GM11168 (cell line): Measurements from ENCODE around the gene ALDH18A1.
"Not testable (repeated sequence)": the region's sequence is repeated elsewhere in the genome, so short reads cannot be mapped to it uniquely, and the experiment has no call there.

Experiments
- in situ Hi-C: fragments of 300-500 bp; cut with MboI; formaldehyde crosslinking; loops from one replicate; pipeline ENCODE4 v1.12.0; 2022; ENCODE audit warnings: low sequenced_read_pairs; ENCODE audit not compliant: unreplicated experiment

The ALDH18A1 gene

DNA sequence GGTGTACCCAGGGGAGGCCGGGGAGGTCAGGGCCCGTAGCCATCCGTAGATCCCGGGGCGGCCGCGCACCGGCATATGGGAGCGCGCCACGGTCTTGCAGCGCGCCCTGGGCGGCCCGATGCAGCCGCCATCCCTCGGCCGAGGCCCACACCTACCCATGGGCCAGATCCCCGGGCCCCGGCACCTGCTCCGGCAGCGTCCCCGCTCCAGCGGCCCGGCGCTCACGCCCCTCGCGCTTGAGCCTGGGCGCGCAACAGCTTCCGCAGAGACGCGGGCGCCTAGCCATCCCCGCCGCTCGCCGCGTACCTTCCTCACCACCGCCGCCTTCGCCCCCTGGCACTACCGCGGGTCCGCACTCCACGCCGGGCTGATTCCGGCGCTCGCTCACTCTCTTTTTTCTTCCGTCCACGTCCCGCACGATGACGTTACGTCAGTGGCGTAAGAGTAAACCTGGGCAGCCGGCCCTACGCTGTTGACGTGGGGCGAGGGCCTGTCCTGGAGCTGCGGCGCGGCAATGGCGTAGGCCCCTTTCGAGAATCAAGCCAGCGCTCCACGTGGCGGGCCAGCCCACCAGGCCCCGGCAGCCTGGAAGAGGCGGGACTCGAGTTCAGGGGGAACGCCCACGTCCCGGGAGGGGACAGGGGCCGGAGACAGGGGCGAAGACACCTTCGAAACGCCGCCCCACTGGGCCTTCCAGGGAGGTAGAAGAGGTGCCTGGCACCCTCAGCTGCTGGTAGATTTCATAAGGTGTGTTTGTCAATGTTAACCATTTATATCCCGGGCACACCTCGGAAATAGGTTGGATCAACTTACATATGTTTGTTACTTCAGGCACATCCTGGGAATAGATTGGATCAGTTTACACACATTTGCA is at the start of gene ALDH18A1:
TSS of gene ALDH18A1 (minus strand) at position 421 of the 874 bp plus-strand sequence. CDS start 3,334 bp downstream, outside the sequence.
- in situ Hi-C loops: no loop called here

DNA sequence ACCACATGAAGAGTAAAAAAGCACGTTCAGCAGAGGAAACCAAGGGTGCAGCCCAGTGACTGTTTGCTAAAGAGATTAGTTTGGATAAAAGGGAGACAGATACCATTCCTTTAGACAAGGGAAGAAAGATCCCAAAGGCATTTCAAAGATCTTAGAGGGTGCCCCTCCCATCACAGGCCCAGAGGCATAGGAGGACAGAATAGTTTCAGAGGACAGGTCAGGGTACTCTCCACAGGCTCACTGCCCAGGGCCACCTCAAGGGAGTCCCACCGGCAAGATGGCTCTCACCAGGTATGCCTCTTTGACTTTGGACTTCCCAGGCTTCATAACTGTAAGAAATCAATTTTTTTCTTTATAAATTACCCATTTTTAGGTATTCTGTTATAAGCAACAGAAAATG is 41.9 kb upstream of the ALDH18A1 start:
- in situ Hi-C loops: no loop called here

DNA sequence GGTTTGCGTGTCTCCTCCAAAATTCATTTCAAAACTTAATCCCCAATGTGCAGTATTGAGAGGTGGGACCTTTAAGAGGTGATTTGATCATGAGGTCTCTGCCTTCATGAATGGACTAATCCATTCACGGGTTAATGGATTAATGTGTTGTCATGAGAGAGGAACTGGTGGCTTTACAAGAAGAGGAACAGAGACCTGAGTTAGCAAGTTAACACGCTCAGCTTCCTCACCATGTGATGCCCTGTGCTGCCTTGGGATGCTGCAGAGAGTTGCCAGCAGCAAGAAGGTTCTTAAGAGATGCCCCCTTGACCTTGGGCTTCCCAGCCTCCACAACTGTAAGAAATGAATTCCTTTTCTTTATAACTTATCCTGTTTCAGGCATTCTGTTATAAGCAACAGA is 40.9 kb upstream of the ALDH18A1 start:
- in situ Hi-C loops: no loop called here

DNA sequence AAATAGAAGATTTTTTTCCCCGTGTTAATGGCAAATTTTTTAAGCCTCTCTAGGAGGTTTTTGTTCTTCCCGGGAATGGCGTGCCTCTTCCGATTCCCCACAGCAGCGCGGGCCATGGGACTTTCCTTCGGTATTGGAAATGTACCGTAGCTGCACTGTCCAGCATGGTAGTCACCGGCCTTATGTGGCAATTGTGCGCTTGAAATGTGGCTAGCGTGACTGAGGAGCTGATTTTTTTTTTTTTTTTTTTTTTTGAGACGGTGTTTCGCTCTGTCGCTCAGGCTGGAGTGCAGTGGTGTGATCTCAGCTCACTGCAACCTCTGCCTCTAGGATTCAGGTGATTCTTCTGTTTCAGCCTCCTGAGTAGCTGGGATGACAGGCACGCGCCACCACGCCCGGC is 38.2 kb upstream of the ALDH18A1 start:
- in situ Hi-C loops: loop anchor here (5.0 kb wide), 1 partner anchor 153 kb away; no protein-coding TSS in a partner anchor

DNA sequence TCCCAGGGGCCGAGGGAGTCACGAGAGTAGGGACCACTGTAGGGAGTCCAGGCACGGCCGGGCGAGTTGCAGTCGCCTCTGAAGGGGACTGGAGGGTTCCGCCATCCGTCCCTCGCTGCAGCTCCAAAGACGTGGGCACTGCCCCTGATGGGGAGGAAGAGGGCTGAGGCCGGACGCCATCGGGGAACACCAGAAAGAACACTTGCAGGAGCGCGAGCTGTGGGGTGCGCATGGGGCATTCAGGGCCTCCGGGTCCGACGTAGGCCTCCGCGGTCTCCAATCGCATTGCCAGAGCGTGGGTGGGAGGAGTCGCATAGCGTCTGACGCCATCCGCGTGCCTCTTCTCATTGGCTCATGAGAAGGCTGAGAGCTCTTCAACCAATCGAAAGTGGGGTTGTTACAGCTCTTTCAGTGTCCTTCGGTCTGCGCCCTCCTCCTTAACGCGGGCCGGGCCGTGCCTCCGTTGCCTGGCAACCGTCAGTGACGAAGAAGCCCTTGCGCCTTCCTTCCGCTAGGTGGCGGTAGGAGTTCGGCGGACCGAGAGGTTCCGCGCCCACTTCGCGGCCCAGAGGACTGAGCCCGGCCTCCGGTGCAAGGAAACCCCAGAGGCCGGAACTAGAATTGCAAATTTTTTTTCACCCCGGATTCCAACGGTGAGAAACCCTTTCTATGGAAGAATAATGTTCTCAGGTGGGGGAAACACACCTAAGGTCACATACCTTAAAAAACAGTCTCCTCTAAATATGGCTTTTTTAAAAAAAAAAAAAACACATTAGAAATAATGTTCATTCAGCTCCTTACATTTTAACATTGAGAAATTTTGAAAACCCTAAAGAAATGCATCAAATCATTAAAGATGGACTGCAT is 37.4 kb upstream of the ALDH18A1 start, which contains the start of gene TCTN3:
TSS of gene TCTN3 (minus strand) at position 260 of the 867 bp plus-strand sequence. CDS start at position 232, 28 bp downstream.
- in situ Hi-C loops: loop anchor here (5.0 kb wide), 1 partner anchor 153 kb away; no protein-coding TSS in a partner anchor

DNA sequence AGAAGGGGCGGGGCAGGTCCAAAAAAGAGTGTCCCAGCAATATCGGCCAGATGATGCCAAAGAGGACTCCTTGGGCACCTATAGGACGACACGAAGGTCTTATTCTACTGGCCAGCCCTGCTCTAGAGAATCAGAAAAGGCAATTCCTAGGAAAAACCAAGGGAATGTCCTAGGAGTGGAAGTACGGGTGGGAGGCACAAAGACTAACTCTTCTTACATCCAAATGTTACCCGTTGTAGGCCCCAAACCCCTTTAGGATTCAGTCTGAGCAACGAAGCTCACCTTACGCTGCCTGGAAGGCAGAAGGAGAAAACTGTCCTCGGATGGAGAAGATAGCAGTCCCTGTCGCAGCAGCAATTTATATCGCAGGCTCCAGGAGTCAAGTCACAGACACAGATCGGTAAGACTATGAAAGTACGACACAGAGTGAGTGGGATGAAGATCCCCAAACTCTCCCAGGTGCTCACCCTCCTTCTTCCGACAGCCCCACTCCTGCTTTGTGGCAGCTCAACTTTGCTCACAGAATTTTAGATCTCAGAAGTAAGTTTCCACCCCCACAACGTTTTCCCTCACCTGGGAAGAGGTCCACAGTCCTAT is 36.7 kb upstream of the ALDH18A1 start:
- in situ Hi-C loops: loop anchor here (5.0 kb wide), 1 partner anchor 154 kb away; no protein-coding TSS in a partner anchor

DNA sequence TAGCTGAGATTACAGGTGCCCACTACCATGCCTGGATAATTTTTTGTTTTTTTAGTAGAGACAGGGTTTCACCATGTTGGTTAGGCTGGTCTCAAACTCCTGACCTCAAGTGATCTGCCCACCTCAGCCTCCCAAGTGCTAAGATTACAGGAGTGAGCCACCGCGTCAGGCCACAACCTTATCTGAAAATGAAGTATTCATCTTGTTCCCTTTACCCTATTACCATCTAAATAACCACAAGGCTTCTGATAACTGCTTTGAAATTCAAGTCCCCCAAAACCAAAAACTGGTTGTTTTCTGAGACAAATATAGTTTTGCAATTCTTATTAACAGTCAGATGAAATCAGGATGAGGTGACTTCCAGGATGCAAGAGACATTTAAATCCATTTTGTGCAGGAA is 34.8 kb upstream of the ALDH18A1 start:
- in situ Hi-C loops: loop anchor here (5.0 kb wide), 1 partner anchor 156 kb away; no protein-coding TSS in a partner anchor

DNA sequence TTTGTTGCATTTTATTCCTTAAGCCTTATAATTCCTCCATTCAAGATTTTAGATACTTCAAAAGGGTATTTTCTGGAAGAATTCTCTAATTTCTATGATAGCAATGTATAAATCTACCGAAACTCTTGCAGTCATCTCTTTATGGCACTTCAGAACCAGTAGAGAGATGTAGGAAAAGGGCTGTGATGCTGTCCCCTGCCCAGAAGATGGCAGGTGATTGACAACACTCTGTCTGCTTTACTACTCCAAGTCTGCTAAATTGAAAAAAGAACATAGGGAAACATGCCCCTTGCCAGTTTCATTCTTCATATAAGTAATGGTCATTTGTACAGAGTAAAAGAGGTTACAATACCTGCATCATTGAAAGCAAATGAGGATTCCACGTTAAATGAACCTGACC is 32.1 kb upstream of the ALDH18A1 start:
- in situ Hi-C loops: no loop called here

DNA sequence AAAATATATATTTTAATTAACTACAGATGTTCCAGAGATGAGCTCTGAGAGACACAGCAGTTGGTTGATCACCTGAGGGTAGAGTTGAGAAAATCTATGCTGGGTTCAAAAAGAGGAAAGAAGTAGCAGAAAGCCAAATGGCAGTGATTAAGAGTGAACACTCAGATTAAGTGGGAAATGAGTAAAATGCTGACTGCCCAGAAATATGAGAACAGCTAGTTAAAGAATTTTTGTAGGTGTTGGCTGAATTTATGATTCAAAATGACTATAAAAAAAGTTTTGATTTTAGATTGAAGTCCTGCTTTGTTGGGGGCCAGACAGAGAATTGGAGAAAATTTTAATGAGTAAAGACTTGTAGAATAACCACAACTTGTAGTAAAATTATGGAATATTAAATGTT is 27.5 kb upstream of the ALDH18A1 start:
- in situ Hi-C loops: no loop called here

DNA sequence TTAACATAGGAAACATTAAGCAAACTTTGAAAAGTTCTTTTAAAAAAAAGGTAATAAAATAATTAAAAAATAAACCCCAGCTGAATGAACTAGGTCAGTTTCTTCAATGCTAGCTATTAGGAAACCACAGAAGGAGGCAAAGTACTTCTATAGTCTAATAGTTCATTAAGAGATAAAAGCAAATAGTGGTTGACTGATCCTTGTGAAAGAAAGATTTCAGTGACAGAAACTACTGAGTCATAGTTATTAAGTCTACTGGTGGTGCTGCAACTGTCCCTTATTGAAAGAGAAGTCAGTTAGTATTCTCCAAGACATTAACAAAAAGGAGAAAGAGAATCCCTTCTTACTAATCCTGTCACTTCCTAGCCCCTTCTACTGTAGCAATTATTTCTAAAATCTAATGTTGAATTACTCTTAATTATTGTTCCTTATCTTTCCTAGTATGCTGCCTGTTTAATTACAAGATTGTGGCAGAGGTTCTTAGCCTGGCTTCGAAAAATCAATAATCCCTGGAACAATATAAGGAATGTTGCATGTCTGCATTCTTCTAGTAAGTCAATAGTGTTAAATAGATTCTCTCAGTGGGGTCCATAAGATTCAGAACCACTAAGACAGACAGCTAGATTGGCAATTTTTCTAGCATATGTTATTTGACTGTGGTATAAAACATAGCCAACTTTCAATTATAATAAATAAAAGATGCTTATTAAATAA is 19.0 kb upstream of the ALDH18A1 start:
- in situ Hi-C loops: no loop called here

DNA sequence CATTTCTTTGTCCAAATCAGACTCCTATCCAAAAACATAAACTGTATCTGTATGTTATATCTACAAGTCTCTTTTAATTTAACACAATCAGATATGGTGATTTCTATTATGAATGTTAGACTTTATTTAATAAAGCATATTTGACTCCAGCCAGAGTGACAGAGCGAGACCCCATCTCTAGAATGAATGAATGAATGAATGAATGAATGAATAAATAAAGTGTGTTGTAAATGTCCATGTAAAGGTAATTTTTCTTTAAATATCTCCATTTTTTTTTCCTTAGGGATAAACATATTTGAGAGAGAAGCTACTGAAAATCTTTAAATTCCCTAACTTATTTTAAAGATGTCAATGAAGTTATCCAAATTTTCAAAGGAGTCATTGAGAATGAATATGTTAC is 18.1 kb upstream of the ALDH18A1 start:
- in situ Hi-C loops: no loop called here

DNA sequence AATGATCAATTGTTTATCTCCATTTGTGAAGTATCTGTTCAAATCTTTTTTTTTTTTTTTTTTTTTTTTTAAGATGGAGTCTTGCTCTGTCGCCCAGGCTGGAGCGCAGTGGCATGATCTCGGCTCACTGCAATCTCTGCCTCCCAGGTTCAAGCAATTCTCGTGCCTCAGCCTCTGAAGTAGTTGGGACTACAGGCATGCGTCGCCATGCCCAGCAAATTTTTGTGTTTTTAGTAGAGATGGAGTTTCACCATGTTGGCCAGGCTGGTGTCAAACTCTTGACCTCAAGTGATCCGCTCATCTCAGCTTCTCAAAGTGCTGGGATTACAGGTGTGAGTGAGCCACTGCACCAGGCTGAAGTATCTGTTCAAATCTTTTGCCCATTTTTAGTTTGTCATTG is 16.1 kb upstream of the ALDH18A1 start:
- in situ Hi-C loops: not testable (repeated sequence)

DNA sequence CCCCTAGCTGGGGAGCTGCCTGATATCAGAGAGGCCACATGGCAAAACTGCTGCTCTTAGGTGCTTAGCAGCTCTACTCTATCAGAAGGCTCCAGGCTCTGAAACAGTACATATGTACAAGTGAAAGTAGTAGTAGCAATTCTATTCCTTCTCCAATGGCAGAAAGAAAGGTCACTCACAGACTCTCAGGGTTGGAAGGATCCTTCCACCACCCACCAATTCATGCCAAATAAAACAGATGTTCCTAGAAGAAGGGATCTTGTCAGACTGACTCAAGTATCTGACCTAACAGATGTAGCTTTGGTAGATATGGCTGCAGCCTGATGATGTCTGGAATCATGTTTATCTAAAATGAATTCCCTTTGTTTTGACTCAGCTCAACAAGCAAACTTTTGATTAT is 8.0 kb upstream of the ALDH18A1 start:
- in situ Hi-C loops: no loop called here

DNA sequence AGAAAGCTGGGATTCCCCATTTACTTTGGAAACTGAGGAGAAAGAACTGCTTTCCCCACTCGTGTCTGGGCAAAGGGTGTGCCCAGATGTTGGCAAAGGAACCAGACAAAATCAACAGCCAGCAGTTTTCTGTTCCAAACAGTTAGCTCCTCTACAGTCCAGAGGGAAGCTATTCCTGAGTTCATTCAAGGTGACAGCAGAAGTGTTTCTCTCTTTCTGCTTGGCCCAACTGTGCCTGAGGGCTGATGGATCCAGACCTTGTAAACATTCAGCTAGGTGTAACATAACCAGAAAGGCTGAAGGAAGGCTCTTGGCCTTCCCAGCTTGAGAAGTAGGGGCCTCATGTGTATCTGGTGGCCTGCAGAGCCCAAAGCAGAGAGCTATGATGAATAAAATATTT is 7.0 kb upstream of the ALDH18A1 start:
- in situ Hi-C loops: no loop called here

DNA sequence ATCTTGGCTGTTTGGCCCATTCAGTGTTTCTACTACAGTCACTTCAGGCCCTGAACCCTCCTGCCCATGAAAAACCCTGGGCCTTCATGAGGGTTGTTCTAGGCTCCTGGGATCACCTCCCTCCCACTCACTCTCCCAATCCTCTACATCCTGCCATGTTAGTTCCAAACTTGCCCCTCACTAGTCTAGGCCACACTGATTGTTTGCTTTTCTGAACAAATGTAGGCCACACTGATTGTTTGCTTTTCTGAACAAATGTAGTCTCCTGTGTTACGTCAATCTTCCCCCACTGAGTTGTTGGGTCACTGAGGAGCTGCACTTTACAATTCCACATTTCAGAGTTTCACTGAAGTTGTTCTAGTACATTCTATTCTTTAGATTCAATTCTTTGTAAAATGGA is 5.3 kb upstream of the ALDH18A1 start:
- in situ Hi-C loops: no loop called here

DNA sequence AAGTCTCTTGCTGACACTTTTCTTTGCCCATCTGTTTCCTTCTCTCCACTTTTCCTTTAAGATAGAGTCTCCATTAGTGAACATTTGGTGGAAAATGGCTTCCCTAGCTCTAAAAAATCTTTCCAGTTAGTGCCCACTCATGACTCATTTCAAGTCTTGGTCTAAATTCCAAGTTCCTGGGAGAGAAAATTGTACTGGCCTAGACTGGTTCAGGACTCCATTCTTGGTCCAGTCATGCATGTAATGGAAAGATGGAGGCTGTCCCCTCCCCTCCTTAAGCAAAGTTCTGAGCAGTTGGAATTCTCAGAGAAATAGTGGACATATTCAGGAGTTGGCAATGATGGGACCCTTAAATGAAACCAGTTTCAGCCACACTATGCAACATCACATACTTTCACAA is 3.8 kb upstream of the ALDH18A1 start:
- in situ Hi-C loops: no loop called here

DNA sequence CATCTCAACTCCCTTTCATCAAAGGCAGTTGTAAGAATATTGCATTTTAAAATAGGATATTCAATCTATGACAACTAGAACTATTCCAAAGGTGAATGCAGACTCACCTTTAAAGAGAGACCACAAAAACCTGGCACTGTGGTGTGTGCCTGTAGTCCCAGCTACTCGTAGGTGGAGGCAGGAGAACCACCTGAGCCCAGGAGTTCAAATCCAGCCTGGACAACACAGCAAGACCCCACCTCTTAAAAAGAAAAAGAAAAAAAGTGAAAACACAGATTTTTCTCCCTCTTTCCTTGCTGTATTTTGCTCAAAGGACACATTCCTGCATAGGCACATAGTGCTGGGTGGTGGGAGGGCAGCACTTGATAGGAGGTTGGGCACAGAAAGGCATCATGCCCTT is 739 bp upstream of the ALDH18A1 start:
- in situ Hi-C loops: no loop called here

DNA sequence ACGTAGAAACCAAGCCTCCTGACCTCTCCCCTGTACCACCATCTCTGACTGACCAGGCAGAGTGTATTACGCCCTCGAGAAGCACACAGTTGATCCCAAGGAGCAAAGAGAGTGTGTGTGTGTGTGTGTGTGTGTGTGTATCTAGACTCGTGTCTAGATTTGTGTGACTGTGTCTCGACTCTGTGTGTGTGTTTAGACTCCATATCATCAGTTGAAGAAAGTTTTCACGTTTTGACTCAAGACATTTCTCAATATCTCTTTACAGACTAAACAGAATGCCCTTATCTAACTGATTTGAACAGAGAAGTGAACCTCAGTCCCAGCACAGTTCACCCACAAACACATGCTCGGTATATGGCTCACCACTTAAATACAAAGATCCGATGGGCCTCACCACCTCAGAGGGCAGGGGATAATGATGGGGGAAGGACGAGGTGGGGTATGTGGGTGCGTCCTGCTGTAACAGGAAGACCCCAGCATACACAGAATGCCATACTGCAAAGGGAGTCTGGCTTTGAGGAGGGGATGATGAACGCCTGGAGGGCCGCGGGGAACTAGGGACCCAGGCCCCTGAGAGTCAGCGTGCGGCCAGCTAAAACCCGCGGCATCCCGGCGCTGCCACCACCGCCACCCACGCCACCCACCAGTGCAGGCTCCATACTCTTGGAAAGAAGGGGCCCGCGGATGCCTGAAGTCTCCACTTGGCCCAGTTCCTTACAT is 780 bp downstream of the ALDH18A1 start:
- in situ Hi-C loops: no loop called here

DNA sequence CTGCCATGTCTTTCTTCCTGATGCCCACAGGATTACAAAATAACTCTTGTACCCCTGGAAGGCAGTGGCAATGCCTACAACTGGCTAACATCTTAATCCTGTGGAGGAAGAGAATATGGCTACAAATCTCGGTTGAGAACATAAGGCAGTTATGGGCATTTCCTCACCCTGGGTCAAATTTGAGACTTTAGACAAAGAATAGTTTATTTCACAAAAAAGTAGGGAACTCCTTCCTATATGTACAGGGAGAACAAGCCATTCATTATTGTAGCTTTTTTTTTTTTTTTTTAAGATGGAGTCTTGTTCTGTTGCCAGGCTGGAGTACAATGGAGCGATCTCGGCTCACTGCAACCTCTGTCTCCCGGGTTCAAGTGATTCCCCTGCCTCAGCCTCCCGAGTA is 2.6 kb downstream of the ALDH18A1 start:
- in situ Hi-C loops: no loop called here
